ENCODE data around the gene AFF1. TPM values are rescaled to one million over a fixed set of nuclear protein-coding genes. Genes with fewer than 3 reads are reported as not detected.

Gene AFF1
- total RNA-seq, 1 donor from 2014 or later, result 112 TPM

DNA sequence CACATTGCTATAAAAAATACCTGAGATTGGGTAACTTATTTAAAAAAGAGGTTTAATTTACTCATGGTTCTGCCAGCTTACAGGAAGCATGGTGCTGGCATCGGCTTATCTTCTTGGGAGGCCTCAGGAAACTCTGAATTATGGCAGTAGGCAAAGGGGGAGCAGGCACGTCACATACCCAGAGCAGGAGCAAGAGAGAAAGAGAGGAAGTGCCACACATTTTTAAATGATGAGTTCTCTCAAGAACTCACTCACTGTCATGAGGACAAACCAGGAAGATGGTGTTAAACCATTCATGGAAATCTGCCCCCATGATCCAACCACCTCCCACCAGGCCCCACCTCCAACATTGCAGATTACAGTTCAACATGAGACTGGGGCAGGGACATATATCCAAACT lies 10.0 kb upstream of the AFF1 start:
- H3K27ac ChIP-seq, result peak overlapping the region; percentile 31 to 41
- H3K4me1 ChIP-seq, result peaks cover 0 to 2% of the 10 kb centered on the region in 2 donors
- no peak overlapping the region for H3K4me3 ChIP-seq
- no peak for DNase-seq (ENCODE audit: low spot score in 2 of 2)
- H3K27me3 ChIP-seq, result no peaks in the 10 kb centered on the region
- intact Hi-C loops (cut with DNase I), result loop anchor here (5.0 kb wide), 1 partner anchor 182 kb away; no protein-coding TSS in a partner anchor
- H3K36me3 ChIP-seq, result no peaks in the 10 kb centered on the region
- no peaks in the 10 kb centered on the region for H3K9me3 ChIP-seq
- TF ChIP-seq CTCF (IDR thresholded peaks at IDR 0.05), result no peak

GRCh38 chr4:86926435-86927086 lies 8.2 kb upstream of the AFF1 start:
- no peak overlapping the region for H3K4me3 ChIP-seq
- no peak for TF ChIP-seq CTCF (IDR thresholded peaks at IDR 0.05)
- H3K27ac ChIP-seq, result no peak overlapping the region
- H3K4me1 ChIP-seq, result peaks cover 0 to 2% of the 10 kb centered on the region in 2 donors
- no peaks in the 10 kb centered on the region for H3K27me3 ChIP-seq
- no peaks in the 10 kb centered on the region for H3K36me3 ChIP-seq
- H3K9me3 ChIP-seq, result no peaks in the 10 kb centered on the region
- no peak for DNase-seq (ENCODE audit: low spot score in 2 of 2)
- intact Hi-C loops (cut with DNase I), result no loop called here

DNA sequence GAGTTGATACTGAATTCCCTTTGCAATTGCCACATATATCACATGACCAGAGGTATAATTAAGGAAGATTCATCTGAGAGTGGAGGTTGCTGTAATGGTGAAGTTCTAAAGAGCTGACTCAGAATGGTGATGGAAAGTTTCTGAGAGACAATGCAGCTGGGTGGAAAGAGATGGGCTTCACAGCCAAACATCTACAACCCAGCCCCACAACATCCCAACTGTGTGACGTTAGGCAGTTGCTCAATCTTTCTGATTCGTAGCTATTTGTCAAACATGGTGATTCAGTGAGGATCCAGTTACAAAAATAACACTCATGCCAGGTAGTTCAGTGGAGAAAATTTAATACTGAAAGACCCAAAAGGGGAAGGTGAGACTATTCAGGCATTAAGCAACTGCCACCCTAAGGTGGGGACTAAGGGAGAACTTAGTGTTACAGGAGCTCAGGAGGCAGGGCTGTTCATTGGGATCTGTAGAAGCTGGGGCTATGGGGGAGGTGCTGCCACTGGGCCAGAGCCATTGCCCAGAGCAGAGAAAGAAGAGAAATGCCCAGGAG lies 6.9 kb upstream of the AFF1 start:
- H3K4me1 ChIP-seq, result peaks cover 0 to 2% of the 10 kb centered on the region in 2 donors
- H3K27ac ChIP-seq, result peak overlapping the region in 1 of 2 donors; percentile 14
- H3K9me3 ChIP-seq, result no peaks in the 10 kb centered on the region
- H3K27me3 ChIP-seq, result no peaks in the 10 kb centered on the region
- intact Hi-C loops (cut with DNase I), result no loop called here
- DNase-seq (ENCODE audit: low spot score in 2 of 2), result peak in 1 of 2 donors; percentile 76
- no peak overlapping the region for H3K4me3 ChIP-seq
- no peaks in the 10 kb centered on the region for H3K36me3 ChIP-seq
- TF ChIP-seq CTCF (IDR thresholded peaks at IDR 0.05), result no peak

GRCh38 chr4:86928400-86929255 lies 6.2 kb upstream of the AFF1 start:
- H3K4me3 ChIP-seq, result no peak overlapping the region
- TF ChIP-seq CTCF (IDR thresholded peaks at IDR 0.05), result no peak
- no peaks in the 10 kb centered on the region for H3K9me3 ChIP-seq
- no peaks in the 10 kb centered on the region for H3K27me3 ChIP-seq
- peak overlapping the region in 1 of 2 donors; percentile 14 for H3K27ac ChIP-seq
- intact Hi-C loops (cut with DNase I), result no loop called here
- DNase-seq (ENCODE audit: low spot score in 2 of 2), result no peak
- peaks cover 0 to 4% of the 10 kb centered on the region in 2 donors for H3K4me1 ChIP-seq
- H3K36me3 ChIP-seq, result no peaks in the 10 kb centered on the region

DNA sequence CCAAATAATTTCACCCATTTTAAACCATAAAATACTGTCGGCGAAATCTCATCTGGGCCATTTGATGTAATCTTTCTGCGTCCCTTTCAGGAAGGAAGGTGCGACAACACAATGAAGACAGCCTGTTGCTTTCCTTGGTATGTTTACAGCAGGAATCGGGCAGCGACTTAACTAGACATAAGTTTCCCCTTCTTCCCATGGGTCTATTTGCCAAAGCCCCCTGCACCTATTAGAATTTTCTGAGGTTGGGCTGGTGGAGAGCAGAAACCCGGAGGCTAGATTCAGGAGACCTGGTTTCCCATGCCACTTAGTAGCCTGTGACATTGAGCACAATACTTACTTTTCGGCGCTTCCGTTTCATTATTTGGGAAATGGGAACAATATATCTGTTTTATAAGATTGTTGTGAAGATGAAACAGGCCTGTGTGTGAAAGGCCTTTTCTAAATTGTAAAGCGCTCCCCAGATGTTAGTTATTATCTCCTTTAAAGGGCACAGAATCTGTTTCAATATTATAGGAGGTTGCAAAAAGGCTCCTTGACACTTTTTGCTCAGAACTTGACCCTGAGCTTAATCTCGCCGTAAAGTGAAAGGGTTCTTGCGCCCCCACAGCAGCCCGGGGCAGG lies 552 bp upstream of the AFF1 start:
- H3K36me3 ChIP-seq, result no peaks in the 10 kb centered on the region
- DNase-seq (ENCODE audit: low spot score in 2 of 2), result no peak
- H3K4me3 ChIP-seq, result peak overlapping the region; percentile 91 to 98
- H3K9me3 ChIP-seq, result no peaks in the 10 kb centered on the region
- no peak for TF ChIP-seq CTCF (IDR thresholded peaks at IDR 0.05)
- intact Hi-C loops (cut with DNase I), result loop anchor here (1.0 to 10.0 kb wide), 7 partner anchors 73 to 1591 kb away; partner anchors contain the start of genes HERC5, KLHL8, PPM1K and PYURF
- peak overlapping the region; percentile 94 to 99 for H3K27ac ChIP-seq
- no peaks in the 10 kb centered on the region for H3K27me3 ChIP-seq
- H3K4me1 ChIP-seq, result peaks cover 0 to 15% of the 10 kb centered on the region in 2 donors

Measured in ascending aorta (tissue), 2 donors.